Upper lobe of right lung (tissue), 1 donor: ENCODE results near the gene SMIM17. TPM values are rescaled to one million over a fixed set of nuclear protein-coding genes. Genes with fewer than 3 reads are reported as not detected.

Experiments used
- ATAC-seq: fragments of 200-7000 bp; cut with Tn5 transposase; one replicate; pipeline ENCODE4 v1.9.1; 2020; ENCODE audit warnings: mild to moderate bottlenecking, moderate library complexity
- DNase-seq: peaks from one replicate; pipeline ENCODE4 v3.0.0-alpha.2; 2020
- H3K27ac ChIP-seq: fragments of 200-600 bp; one replicate; pipeline ENCODE4 v1.8.0; 2022
- H3K27me3 ChIP-seq: fragments of 200-600 bp; one replicate; pipeline ENCODE4 v1.8.0; 2022; ENCODE audit warnings: mild to moderate bottlenecking
- H3K36me3 ChIP-seq: fragments of 200-600 bp; one replicate; pipeline ENCODE4 v1.8.0; 2022
- H3K4me1 ChIP-seq: fragments of 200-600 bp; one replicate; pipeline ENCODE4 v1.8.0; 2022
- H3K4me3 ChIP-seq: fragments of 200-600 bp; one replicate; pipeline ENCODE4 v1.8.0; 2022; ENCODE audit warnings: mild to moderate bottlenecking
- H3K9me3 ChIP-seq: fragments of 200-600 bp; one replicate; pipeline ENCODE4 v1.8.0; 2022
- intact Hi-C: fragments of 100-400 bp; cut with DNase I; formaldehyde crosslinking; loops from one replicate; pipeline ENCODE4 v1.11.0; 2022
- total RNA-seq: library from RNA; stranded (reverse); fragmentation: NEBNext Ultra II Directional; extraction: Animal tissue kit (Norgen Biotek cat#: 25700); gene quantifications from one replicate; pipeline ENCODE4 v1.2.1, GENCODE V29; 2021
- TF ChIP-seq, protein P1 (sequence below): fragments of 200-600 bp; IDR thresholded peaks from one replicate; pipeline ENCODE4 v1.8.0; 2022; ENCODE audit warnings: antibody characterized with exemption
- donor health status: DM: no; HTN: yes; CAD: no; lungs with severe emphysema.

Gene SMIM17
- total RNA-seq, 1 donor from 2014 or later, result not detected

- H3K27me3 ChIP-seq, result no peaks in the 10 kb centered on the region
- intact Hi-C loops, result no loop called here
- ATAC-seq, result no peak
- H3K4me3 ChIP-seq, result no peak overlapping the region
- TF ChIP-seq, protein P1, sequence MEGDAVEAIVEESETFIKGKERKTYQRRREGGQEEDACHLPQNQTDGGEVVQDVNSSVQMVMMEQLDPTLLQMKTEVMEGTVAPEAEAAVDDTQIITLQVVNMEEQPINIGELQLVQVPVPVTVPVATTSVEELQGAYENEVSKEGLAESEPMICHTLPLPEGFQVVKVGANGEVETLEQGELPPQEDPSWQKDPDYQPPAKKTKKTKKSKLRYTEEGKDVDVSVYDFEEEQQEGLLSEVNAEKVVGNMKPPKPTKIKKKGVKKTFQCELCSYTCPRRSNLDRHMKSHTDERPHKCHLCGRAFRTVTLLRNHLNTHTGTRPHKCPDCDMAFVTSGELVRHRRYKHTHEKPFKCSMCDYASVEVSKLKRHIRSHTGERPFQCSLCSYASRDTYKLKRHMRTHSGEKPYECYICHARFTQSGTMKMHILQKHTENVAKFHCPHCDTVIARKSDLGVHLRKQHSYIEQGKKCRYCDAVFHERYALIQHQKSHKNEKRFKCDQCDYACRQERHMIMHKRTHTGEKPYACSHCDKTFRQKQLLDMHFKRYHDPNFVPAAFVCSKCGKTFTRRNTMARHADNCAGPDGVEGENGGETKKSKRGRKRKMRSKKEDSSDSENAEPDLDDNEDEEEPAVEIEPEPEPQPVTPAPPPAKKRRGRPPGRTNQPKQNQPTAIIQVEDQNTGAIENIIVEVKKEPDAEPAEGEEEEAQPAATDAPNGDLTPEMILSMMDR, result peak; percentile 36
- no peak overlapping the region for H3K27ac ChIP-seq
- H3K9me3 ChIP-seq, result no peaks in the 10 kb centered on the region
- H3K36me3 ChIP-seq, result no peaks in the 10 kb centered on the region
- no peak for DNase-seq
- H3K4me1 ChIP-seq, result no peaks in the 10 kb centered on the region
Measured at GRCh38 chr19:56660381-56661107, 17.6 kb downstream of the SMIM17 start.

GRCh38 chr19:56661248-56661647 is 18.3 kb downstream of the SMIM17 start:
- Histone ChIP-seq H3K27ac (no peak overlapping the region), H3K9me3 (no peaks in the 10 kb centered on the region), H3K36me3 (no peaks in the 10 kb centered on the region), H3K27me3 (no peaks in the 10 kb centered on the region), H3K4me1 (no peaks in the 10 kb centered on the region), H3K4me3 (no peak overlapping the region)
- no peak for ATAC-seq
- TF ChIP-seq, protein P1, result no peak
- intact Hi-C loops, result no loop called here
- DNase-seq, result no peak

- no peak overlapping the region for H3K27ac ChIP-seq
- intact Hi-C loops, result no loop called here
- no peak overlapping the region for H3K4me3 ChIP-seq
- ATAC-seq, result no peak
- no peaks in the 10 kb centered on the region for H3K9me3 ChIP-seq
- TF ChIP-seq, protein P1, result no peak
- DNase-seq, result peak; percentile 54
- H3K36me3 ChIP-seq, result no peaks in the 10 kb centered on the region
- H3K27me3 ChIP-seq, result no peaks in the 10 kb centered on the region
- H3K4me1 ChIP-seq, result no peaks in the 10 kb centered on the region
Measured at GRCh38 chr19:56663931-56664500, 21.1 kb downstream of the SMIM17 start.

DNA sequence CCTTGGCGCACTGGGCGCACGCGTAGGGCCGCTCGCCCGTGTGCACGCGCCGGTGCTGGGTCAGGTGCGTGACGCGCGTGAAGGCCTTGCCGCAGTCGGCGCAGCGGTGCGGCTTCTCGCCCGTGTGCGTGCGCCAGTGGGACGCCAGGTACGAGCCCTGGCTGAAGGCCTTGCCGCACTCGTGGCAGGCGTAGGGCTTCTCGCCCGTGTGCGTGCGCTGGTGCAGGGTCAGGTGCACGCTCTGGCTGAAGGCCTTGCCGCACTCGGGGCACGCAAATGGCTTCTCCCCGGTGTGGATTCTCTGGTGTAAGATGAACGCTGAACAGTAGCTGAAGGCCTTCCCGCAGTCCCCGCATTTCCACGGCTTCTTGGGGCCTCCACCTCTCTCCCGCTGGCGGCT is 21.6 kb downstream of the SMIM17 start:
- Histone ChIP-seq H3K9me3 (no peaks in the 10 kb centered on the region), H3K36me3 (no peaks in the 10 kb centered on the region), H3K27ac (no peak overlapping the region), H3K4me1 (no peaks in the 10 kb centered on the region), H3K27me3 (no peaks in the 10 kb centered on the region), H3K4me3 (no peak overlapping the region)
- DNase-seq, result no peak
- TF ChIP-seq, protein P1, result no peak
- ATAC-seq, result no peak
- intact Hi-C loops, result no loop called here

DNA sequence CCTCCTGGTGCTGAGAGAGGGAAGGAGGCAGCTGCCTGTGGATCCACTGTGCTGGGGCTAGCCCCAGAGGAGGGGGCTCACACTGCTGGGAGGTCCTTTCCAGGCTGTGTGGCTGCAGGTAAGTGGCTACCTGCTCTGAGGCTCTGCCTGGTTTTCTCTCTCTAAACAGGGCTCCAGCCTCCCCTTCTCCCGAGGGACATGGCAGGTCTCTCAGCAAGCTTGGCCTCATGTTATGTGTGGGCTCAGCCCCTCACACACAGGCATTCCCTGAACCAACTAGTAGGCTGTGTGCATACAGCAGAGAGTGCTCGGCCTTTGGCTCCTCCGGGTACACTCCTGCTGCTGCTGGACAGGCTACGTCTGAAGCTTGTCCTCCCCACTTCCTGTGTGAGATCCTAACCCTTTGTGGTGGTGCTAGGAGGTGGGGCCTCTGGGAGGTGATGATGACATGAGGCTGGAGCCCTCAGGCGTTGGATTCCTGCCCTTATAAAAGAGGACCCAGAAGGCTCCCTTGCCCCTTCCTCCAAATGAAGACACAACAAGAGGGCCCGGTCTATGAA is 24.4 kb downstream of the SMIM17 start:
- intact Hi-C loops, result no loop called here
- peaks cover 9% of the 10 kb centered on the region for H3K4me1 ChIP-seq
- H3K36me3 ChIP-seq, result no peaks in the 10 kb centered on the region
- TF ChIP-seq, protein P1, result no peak
- H3K27ac ChIP-seq, result no peak overlapping the region
- peak; percentile 36 for DNase-seq
- H3K4me3 ChIP-seq, result no peak overlapping the region
- no peak for ATAC-seq
- no peaks in the 10 kb centered on the region for H3K9me3 ChIP-seq
- H3K27me3 ChIP-seq, result no peaks in the 10 kb centered on the region
